HG03457 (cell line): ENCODE data around the gene IGFL3.
"Not testable (repeated sequence)": the region's sequence is repeated elsewhere in the genome, so short reads cannot be mapped to it uniquely, and the experiment has no call there.

Experiments used
- ATAC-seq: cut with Tn5 transposase; IDR thresholded peaks from one replicate; pipeline ENCODE4 v1.9.1; 2021; ENCODE audit warnings: moderate number of reproducible peaks; ENCODE audit not compliant: unreplicated experiment

The IGFL3 gene

GRCh38 chr19:46124638-46125115, at the start of gene IGFL3:
IGFL3 (minus strand) TSS chr19:46124688; CDS start chr19:46124649, 39 bp downstream.
- ATAC-seq = no peak

- ATAC-seq = no peak
Observed at GRCh38 chr19:46173886-46174480, 49.5 kb upstream of the IGFL3 start.

- ATAC-seq = no peak
Observed at GRCh38 chr19:46162731-46163130, 38.2 kb upstream of the IGFL3 start.

- ATAC-seq = not testable (repeated sequence)
Observed at GRCh38 chr19:46161642-46162257, 37.3 kb upstream of the IGFL3 start.

DNA sequence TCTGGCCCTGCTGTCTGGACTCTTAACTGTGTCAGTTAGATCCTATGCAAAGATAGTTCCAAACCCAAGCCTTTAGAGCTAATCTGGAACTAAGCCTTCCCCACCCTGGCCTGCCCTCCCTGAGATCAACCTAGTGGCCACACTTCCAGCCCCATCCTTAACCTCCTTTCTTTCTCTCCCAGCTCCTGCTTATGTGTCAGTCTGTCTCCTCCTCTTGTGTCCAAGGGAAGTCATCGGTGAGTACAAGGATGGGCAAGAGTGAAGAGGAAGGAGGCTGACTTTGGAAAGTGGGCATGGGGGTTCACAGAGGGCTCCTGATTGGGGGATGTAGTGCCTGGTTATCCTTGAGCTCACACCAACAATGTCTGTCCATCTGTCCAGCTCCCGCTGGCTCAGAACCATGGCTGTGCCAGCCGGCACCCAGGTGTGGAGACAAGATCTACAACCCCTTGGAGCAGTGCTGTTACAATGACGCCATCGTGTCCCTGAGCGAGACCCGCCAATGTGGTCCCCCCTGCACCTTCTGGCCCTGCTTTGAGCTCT, 35.8 kb upstream of the IGFL3 start:
- no peak for ATAC-seq

DNA sequence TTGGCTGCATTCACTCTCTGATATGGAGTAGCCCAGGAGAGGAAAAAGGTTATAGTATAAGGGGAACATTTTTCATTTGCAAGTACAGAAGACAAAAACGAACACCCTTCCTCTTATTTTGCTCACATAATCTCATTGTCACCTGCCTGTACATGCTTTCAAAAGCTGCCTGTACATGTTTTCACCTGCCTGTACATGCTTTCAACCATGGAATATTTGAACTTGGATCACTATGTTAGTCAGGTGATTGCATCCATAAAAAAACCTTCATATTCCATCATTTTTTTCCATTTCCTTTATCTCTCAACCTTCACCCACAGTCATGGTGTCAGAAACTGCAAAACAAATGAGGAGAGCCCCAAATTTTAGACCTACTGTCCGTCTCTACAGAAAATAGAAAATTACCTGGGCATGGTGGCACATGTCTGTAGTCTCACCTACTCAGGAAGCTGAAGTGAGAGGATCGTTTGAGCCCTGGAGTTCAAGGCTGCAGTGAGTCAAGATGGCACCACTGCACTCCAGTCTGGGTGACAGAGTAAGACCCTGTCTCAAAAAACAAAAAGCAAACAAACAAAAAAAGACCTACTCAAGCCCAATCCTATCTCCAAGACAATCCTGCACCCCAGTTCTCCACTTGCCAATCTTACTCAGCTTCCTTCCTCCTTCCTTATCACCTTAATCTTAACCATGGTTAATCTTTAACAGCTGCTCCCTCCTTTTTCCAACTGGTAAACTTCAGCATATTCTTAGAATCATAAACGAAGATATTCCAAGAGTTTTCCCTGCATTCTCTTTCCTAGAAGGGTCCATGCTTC, 35.1 kb upstream of the IGFL3 start:
- no peak for ATAC-seq

DNA sequence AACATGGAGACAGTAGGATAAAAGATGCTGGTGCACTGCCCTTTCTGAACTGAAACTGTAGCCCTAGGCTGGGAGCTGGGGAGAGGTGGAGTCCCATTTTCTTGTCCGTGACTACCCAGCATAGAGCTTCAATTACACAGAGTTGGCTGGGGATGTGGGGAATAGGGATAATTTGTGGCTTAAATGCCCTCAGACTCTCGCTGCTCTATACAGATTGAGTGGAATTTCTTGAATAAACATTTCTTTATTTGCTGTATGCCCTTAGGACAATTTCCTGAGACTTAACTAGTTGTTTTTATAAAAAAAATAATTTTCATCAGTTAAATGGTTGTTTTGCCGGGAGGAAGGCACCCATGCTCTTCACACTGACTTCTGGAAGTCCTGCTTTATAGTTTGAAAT, 30.7 kb upstream of the IGFL3 start:
- ATAC-seq = no peak

DNA sequence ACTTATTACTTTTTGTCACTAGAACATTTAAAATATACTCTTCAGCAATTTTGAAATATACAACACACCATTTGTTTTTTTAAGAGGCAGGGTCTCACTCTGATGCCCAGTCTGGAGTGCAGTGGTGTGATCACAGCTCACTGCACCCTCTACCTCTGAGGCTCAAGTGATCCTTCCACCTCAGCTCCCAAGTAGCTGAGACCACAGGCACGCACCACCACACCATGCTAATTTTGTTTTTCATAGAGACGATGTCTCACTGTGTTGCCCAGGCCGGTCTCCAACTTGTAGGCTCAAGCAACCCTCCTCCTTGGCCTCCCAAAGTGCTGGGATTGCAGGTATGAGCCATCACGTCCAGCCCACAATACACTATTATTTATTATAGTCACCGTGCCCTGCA, 26.1 kb upstream of the IGFL3 start:
- ATAC-seq = no peak

DNA sequence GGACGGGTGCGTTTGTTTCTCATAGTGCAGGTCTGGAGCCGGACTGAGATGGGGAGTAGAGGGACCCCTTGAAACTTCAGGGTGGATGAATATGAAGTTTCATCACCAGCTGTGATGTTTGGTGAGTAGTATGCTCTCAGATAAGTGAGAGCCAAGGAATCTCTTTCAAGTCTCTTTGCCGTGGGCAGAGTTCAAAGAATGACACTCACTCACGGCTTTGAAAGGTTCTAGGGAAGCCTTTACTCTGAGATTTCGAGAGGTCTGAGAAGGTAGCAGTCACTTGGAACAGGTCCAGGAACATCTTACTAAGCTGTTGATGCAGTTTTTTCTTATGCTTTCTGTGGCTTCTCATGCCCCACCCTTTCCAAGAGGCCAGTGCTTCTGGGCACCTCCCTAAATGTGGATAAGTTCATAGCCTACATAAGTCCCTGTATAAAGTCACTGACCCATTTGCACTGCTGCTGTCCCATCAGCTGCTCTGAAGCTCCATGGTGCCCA, 23.4 kb upstream of the IGFL3 start, which contains the start of gene IGFL2:
Gene IGFL2, plus strand, starts transcription at position 448 of the 498 bp plus-strand sequence. Its CDS starts 41 bp downstream, at position 489.
- ATAC-seq = no peak

GRCh38 chr19:46147166-46147740, 22.8 kb upstream of the IGFL3 start:
- no peak for ATAC-seq

GRCh38 chr19:46144756-46145155, 20.3 kb upstream of the IGFL3 start:
- no peak for ATAC-seq

DNA sequence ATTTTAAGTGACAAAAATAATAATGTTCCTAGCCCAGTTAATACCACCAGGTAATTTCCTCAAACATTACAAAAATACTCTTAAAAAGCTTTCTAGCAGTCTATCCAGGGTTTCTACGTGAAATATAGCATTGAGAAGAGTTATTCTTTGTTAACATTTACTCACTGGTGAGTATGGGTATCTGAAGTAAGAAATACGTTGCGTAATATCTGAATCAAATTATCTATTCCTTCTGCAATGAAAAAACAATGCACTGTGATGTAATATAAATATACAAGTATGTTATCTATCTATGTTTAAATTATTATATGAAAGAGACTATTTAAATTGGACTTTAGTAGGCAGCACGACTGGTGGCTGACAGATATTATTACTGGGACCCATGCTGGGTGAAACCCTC, 17.8 kb upstream of the IGFL3 start:
- ATAC-seq = no peak

GRCh38 chr19:46141421-46141820, 16.9 kb upstream of the IGFL3 start:
- ATAC-seq = no peak

GRCh38 chr19:46137915-46138473, 13.5 kb upstream of the IGFL3 start:
- ATAC-seq = no peak

DNA sequence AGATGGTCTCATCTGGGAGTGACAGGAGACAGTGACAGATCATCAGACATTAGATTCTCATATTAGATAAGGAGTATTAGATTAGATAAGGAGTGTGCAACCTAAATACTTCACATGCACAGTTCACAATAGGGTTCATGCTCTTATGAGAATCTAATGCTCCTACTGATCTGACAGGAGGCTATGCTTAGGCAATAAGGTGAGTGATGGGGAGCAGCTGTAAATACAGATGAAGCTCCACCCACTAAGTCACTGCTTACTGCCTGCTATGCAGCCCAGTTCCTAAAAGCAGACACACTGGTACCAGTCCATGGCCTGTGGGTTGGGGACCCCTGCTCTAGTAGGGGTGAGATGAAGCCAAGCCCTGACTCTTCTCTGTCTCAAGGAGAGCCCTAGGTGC, 10.0 kb upstream of the IGFL3 start:
- ATAC-seq = no peak

GRCh38 chr19:46133777-46134241, 9.3 kb upstream of the IGFL3 start:
- no peak for ATAC-seq

DNA sequence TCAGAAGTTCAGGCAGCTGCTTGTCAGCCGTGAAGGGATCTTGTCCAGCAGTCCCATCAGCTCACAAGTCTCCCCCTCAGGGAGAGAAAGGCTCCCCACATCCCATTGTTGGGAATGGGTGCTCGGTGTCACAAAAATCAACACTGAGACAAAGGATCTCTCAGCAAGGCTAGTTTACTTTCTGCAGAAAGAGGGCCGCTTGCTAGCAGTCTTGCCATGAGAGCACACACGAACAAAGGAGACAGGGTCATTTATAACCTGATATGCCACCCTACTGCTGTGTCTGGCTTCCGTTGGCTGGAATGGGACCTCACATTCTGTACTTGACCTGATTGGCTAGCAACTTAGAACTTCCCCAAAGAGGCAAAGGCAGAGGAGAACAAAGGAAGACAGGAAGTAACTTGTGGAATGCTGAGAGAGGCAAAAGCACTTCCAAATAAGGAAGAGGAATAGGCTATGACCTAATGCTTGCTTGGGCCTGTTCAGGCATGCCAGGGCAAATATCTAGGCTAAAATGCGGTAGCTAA, 8.7 kb upstream of the IGFL3 start:
- ATAC-seq = no peak

- ATAC-seq = no peak
Observed at GRCh38 chr19:46132508-46133100, 8.1 kb upstream of the IGFL3 start.

DNA sequence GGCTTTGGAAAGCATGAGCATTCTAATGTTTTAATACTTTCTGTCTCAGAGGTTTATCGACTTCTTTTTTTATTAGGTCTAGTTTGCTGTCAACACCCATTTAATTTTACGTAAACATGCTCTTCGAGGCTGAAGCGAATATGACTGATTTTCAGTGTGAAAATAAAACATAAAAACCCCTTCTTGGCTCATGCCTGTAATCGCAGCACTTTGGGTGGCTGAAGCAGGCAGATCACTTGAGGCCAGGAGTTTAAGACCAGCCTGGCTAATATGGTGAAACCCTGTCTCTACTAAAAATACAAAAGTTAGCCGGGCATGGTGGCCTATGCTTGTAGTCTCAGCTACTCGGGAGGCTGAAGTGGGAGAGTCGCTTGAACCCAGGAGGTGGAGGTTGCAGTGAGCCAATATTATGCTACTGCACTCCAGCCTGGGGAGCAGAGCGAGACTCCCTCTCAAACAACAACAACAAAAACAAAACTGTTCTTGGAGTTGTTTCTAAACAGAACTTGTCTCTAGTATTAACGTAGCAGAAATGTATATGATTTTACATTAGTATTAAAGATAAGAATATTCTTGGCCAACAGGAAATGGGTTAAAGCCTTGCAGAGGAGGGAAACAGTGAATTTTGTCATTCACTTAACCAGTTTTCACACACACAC, 7.1 kb upstream of the IGFL3 start:
- ATAC-seq = no peak
